ENCODE measurements around the gene MYH15. TPM values are rescaled to one million over a fixed set of nuclear protein-coding genes. Genes with fewer than 3 reads are reported as not detected.

MYH15 gene
- total RNA-seq, 2 experiments from 2014 or later, result 0.46 to 0.57 TPM

GRCh38 chr3:108410531-108410984 lies 99.8 kb downstream of the MYH15 start:
- H3K4me2 ChIP-seq (ENCODE audit: low read length), result no peak overlapping the region
- DNase-seq (ENCODE audit: low spot score), result no peak
- no peak overlapping the region for H3K4me3 ChIP-seq (ENCODE audit: low read depth, low read length, poor library complexity, severe bottlenecking)
- ChIA-PET POLR2A (interaction anchor here (0.6 to 0.8 kb wide), 2 partner anchors 26 to 27 kb away, joined by 3 to 5 read pairs; no protein-coding TSS in a partner anchor), CTCF (ENCODE audit: unreplicated experiment) (no interaction called here)
- no peaks in the 10 kb centered on the region for H3K36me3 ChIP-seq (ENCODE audit: insufficient read depth, low read length)
- H3K27ac ChIP-seq (ENCODE audit: low read depth, low read length, poor library complexity, severe bottlenecking), result no peak overlapping the region
- no peaks in the 10 kb centered on the region for H3K79me2 ChIP-seq (ENCODE audit: insufficient read depth, low read depth, low read length)
- no TSS peak for BruUV-seq (replicated peaks)
- intact Hi-C loops (cut with micrococcal nuclease; ENCODE audit: unreplicated experiment), result no loop called here
- no peak for TF ChIP-seq EZH2phosphoT487 (IDR thresholded peaks at IDR 0.05; ENCODE audit: borderline replicate concordance, low read depth, low read length)
- TF ChIP-seq CTCF (conservative IDR thresholded peaks at IDR 0.05; ENCODE audit: low read length), result no peak
- no peaks in the 10 kb centered on the region for H4K20me1 ChIP-seq (ENCODE audit: insufficient read depth, low read length)
- no peaks in the 10 kb centered on the region for H3K9me3 ChIP-seq (ENCODE audit: low read length)
- no peak overlapping the region for H2AFZ ChIP-seq (ENCODE audit: low read length)
- no peaks in the 10 kb centered on the region for H3K9me2 ChIP-seq (ENCODE audit: insufficient read depth, low read length)
- no peaks in the 10 kb centered on the region for H3K4me1 ChIP-seq (ENCODE audit: insufficient read depth, low read length, poor library complexity, severe bottlenecking)

- Histone ChIP-seq H3K27ac (ENCODE audit: low read depth, low read length, poor library complexity, severe bottlenecking) (no peak overlapping the region), H3K79me2 (ENCODE audit: insufficient read depth, low read depth, low read length) (no peaks in the 10 kb centered on the region), H2AFZ (ENCODE audit: low read length) (no peak overlapping the region), H3K9me3 (ENCODE audit: low read length) (no peaks in the 10 kb centered on the region), H3K4me3 (ENCODE audit: low read depth, low read length, poor library complexity, severe bottlenecking) (no peak overlapping the region), H3K4me2 (ENCODE audit: low read length) (no peak overlapping the region), H4K20me1 (ENCODE audit: insufficient read depth, low read length) (no peaks in the 10 kb centered on the region), H3K36me3 (ENCODE audit: insufficient read depth, low read length) (no peaks in the 10 kb centered on the region), H3K9me2 (ENCODE audit: insufficient read depth, low read length) (no peaks in the 10 kb centered on the region), H3K4me1 (ENCODE audit: insufficient read depth, low read length, poor library complexity, severe bottlenecking) (no peaks in the 10 kb centered on the region)
- CTCF ChIA-PET (ENCODE audit: unreplicated experiment), result no interaction called here
- BruUV-seq (replicated peaks), result no TSS peak
- TF ChIP-seq CTCF (conservative IDR thresholded peaks at IDR 0.05; ENCODE audit: low read length) (no peak), EZH2phosphoT487 (IDR thresholded peaks at IDR 0.05; ENCODE audit: borderline replicate concordance, low read depth, low read length) (no peak)
- no peak for DNase-seq (ENCODE audit: low spot score)
- intact Hi-C loops (cut with micrococcal nuclease; ENCODE audit: unreplicated experiment), result no loop called here
- POLR2A ChIA-PET, result no interaction called here
Observed at GRCh38 chr3:108409800-108410178, 100.6 kb downstream of the MYH15 start.

GRCh38 chr3:108408883-108409799 lies 101.3 kb downstream of the MYH15 start:
- CTCF ChIA-PET (ENCODE audit: unreplicated experiment), result no interaction called here
- intact Hi-C loops (cut with micrococcal nuclease; ENCODE audit: unreplicated experiment), result no loop called here
- no peak for TF ChIP-seq CTCF (conservative IDR thresholded peaks at IDR 0.05; ENCODE audit: low read length)
- TF ChIP-seq EZH2phosphoT487 (IDR thresholded peaks at IDR 0.05; ENCODE audit: borderline replicate concordance, low read depth, low read length), result no peak
- POLR2A ChIA-PET, result interaction anchor here (0.5 to 0.6 kb wide), 3 partner anchors 25 to 1100 kb away, joined by 3 to 6 read pairs (median 3); no protein-coding TSS in a partner anchor
- H3K4me2 ChIP-seq (ENCODE audit: low read length), result no peak overlapping the region
- no peak overlapping the region for H3K4me3 ChIP-seq (ENCODE audit: low read depth, low read length, poor library complexity, severe bottlenecking)
- no peak for DNase-seq (ENCODE audit: low spot score)
- no peaks in the 10 kb centered on the region for H3K4me1 ChIP-seq (ENCODE audit: insufficient read depth, low read length, poor library complexity, severe bottlenecking)
- H3K9me2 ChIP-seq (ENCODE audit: insufficient read depth, low read length), result no peaks in the 10 kb centered on the region
- BruUV-seq (replicated peaks), result no TSS peak
- H3K9me3 ChIP-seq (ENCODE audit: low read length), result no peaks in the 10 kb centered on the region
- H3K79me2 ChIP-seq (ENCODE audit: insufficient read depth, low read depth, low read length), result no peaks in the 10 kb centered on the region
- no peak overlapping the region for H2AFZ ChIP-seq (ENCODE audit: low read length)
- H3K36me3 ChIP-seq (ENCODE audit: insufficient read depth, low read length), result no peaks in the 10 kb centered on the region
- H3K27ac ChIP-seq (ENCODE audit: low read depth, low read length, poor library complexity, severe bottlenecking), result no peak overlapping the region
- H4K20me1 ChIP-seq (ENCODE audit: insufficient read depth, low read length), result no peaks in the 10 kb centered on the region

Data from OCI-LY7 (cell line).